ENCODE data around the gene PTCHD1.

Gene PTCHD1

DNA sequence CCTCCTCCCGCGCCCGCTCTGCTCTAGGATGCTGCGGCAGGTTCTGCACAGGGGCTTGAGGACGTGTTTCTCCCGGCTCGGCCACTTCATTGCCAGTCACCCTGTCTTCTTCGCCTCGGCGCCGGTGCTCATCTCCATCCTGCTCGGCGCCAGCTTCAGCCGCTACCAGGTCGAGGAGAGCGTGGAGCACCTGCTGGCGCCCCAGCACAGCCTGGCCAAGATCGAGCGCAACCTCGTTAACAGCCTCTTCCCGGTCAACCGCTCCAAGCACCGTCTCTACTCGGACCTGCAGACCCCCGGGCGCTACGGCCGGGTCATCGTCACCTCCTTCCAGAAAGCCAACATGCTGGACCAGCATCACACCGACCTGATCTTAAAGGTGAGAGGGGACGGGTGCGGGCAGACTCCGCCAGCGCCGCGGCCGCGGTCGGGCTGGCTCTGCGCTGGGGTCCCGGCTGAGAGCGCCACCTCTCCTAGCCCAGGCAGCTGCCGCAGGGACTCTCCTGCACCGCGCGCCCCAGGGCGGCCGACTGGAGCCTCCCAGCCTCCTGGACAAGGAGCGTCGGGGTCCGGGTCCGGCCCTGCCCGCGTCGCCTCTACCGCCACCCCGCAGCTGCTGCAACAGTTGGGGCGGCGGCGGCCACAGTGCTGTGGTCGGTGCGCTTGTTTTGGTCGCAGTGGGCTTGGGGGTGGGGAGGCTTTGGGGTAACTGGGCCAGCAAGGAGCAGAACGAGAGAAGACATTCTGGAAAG lies at the start of gene PTCHD1:
Gene PTCHD1, plus strand, starts transcription at position 2 of the 752 bp plus-strand sequence. Its CDS starts 27 bp downstream, at position 29.
- no peak for DNase-seq

GRCh38 chrX:23286731-23287130 lies 47.9 kb upstream of the PTCHD1 start:
- DNase-seq, result no peak

GRCh38 chrX:23287191-23287725 lies 47.4 kb upstream of the PTCHD1 start:
- no peak for DNase-seq

- DNase-seq, result no peak
Measured at GRCh38 chrX:23292354-23292987, 42.2 kb upstream of the PTCHD1 start.

GRCh38 chrX:23292988-23293651 lies 41.5 kb upstream of the PTCHD1 start:
- DNase-seq, result no peak

DNA sequence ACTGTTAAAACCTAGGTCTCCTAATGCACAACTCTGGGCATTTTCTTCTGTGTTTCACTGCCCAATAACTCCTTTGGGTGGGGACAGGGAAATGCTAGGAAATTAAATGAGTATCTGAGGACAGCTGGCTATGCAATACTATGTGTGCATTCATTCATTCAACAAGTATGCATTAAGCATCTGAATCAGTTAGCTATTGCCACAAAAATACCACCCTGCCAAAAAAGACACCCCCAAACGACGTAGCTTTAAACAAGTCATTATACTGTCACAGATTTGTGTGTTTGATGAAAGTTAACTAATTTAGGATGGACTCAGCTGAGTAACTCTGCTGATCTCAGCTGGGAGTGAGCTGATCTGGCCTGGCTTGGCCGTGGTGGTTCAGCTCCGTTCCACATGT lies 29.8 kb upstream of the PTCHD1 start:
- no peak for DNase-seq

GRCh38 chrX:23311731-23312130 lies 22.9 kb upstream of the PTCHD1 start:
- no peak for DNase-seq

- no peak for DNase-seq
Measured at GRCh38 chrX:23312136-23312535, 22.5 kb upstream of the PTCHD1 start.

GRCh38 chrX:23317799-23318724 lies 16.6 kb upstream of the PTCHD1 start:
- DNase-seq, result peak; percentile 1

- no peak for DNase-seq
Measured at GRCh38 chrX:23327104-23327503, 7.5 kb upstream of the PTCHD1 start.

DNA sequence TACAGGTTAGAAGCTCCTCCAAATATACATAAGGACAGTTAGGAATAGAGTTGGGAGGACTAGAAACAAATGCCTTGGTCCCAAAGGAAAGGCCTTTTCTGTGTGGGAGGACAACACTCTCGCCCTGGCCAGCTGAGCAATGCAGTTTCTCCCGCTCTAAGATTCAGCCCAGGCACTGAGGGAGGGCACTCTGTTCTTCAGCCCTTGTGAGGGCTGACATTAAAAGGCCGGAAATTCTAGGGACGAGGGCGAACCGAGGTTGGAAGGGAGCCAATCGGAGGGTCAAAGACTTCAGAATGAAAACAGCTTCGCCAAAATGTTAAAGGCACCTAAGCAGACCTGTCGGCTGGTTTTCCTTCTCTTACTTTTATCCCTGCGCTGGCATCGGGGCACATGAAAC lies 2.9 kb upstream of the PTCHD1 start:
- no peak for DNase-seq

DNA sequence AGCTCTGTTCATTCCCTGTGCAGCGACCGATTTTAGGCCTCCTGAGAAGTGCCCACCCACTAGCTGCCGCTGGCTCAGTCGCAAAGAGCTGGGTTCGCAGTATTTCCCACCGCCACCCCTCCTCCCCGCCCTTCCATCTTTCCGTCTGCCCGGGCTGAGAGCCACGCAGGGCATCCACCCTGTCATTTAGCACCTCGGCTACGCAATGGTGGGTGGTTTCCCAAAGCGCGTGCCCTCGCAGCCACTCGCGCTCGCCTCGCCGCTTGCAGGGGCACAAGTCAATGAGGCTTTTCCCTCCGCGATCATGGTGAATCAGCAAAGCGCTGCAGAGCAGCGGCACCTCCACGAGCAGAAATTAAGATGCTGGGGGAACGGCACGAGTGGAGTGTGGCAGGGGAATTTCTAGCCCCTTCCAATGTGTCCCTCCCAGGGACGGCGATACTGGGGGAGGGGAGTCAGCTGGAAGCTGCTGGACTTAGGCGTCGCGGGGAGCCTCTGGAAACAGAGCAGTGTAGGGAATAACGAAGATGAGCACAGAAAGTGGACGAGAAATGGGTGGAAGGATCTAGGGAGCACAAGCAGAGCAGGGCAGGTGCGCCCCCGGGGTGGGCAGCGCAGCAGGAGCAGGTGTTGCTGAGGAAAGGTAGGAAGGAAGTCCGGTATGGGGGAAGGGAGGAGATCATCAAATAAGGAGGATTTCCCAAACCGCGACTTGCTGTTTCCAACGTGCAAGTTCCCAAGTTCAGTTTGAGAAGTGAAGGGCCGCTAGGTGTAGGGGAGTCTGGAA lies 2.4 kb upstream of the PTCHD1 start:
- DNase-seq, result no peak

DNA sequence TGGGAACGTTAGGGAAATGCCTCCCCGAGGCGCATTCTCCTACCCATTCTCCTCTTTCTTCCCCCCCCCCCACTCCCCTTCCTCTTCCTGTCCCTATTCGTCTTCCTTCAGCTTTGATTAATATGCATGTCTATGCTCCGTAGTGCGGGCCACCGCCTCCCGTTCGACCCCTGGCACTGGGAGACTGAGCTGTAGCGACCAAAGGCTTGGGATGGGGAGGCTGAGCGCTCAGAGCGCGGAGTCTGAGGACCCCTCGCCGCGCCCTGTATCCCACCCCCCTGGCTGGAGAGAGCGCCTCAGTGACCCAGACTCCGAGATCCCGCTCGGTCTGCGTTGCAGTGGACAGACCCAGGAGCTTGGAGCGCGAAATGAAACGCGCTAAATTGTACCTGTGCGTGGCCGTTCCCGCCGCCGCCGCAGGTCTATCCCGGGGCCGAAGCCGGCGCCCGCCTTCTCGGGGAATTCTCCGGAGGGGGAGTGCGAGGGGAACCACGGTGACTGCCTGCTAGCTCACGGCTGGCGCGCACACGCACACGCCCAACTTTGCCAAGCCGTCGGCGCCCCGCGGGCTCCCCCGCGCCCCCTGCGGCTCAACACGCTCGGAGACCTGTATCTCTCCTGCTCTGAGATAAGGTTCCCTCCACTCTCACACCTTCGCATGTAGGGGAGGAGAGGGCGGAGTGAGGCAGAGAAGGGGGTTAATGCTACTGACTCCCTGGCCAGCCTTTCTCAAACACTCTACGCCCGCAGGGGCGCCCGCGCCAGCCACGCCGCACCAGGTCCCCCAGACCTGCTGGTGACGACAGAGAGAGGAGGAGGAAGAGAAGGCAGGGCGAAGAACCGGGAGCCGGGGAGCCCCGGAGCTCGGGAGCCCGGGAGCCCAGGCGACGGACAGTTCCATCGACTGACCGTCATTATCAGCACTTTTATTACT lies 1.5 kb upstream of the PTCHD1 start:
- no peak for DNase-seq

DNA sequence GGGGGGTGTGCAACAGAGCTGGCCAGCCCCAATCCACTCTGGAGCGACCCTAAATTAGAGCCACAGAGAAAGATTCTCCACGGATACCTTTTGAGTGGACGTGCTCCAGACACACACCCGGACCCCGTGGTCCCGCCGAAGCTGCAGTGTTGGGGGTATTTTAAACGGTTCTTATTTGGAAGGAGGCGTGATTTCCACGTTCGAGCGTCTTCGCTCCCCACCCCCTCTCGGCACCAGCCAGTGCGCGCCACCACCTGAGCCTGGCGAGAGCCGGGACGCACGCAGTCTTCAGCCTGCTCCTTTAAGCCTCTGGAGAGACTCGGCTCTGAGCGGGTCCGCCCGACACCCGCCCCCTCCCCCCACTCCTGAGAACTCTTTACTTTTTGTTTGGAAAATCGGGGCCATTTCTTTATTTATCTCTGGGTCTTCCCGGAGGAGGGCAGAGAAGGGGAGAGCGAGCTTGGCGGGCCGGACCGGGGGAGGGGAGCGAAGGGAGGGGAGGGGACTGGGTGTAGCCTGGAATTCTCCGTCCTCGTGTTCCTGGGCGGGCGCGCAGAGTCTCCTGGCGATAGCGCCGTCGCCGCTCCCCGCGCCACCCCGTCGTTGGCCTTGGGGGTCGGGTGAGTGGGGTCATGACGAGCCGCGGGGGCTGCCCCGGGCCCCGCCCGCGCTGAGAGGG lies 668 bp upstream of the PTCHD1 start:
- DNase-seq, result no peak

DNA sequence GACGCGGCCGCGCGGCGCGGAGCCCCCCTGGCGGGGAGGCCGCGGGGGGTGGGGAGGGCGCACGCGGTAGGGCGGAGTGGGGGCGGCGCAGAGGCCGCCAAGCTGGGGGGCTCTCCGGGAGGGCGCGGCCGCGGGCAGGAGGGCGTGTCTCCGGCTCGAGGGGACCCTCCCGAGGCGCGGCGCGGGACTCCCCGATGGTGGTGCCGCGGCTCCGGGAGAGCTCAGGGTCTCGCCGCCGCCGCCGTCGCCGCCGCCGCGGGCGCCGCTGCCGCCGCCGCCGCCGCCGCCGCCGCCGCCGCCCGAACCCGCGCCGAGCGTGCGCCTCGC lies 165 bp upstream of the PTCHD1 start:
- no peak for DNase-seq

- no peak for DNase-seq
Measured at GRCh38 chrX:23338334-23338733, 3.7 kb downstream of the PTCHD1 start.

DNA sequence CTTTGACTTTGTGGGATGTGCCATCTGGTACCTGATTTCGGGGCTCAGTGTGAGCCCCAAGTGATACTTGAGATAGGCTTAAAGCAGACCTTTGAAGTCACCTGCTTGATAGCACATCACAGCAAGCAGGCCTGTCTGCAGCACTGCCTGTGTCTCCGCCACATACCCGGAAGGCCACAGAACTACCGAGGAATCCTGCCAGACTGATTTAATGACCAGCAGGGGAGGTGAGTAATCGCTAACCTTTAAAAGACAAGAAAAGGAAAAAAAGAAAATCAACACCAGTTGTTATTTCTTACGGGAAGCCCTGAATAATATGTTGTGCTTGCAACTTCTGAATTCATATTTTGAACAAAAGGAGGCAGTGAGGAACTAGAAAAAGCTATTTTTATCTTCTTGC lies 6.8 kb downstream of the PTCHD1 start:
- DNase-seq, result no peak

GRCh38 chrX:23344238-23344903 lies 9.7 kb downstream of the PTCHD1 start:
- no peak for DNase-seq

DNA sequence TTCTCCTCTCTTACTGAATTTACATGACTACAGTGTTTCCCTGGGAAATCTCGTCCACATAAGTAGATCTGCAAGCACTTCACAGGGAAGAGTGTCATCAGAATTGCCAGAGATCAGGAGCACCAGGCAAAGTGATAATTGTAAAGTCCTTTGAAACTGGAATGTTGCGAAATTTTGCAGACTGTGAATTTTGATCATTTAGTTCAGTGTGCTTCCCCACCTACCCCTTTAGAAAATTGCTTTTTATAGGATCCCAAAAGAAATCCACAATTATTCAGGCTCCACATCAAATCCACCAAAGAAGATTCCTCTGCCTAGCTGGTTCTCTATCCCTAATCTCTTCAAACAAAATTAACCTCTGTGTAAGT lies 10.2 kb downstream of the PTCHD1 start:
- DNase-seq, result no peak

DNA sequence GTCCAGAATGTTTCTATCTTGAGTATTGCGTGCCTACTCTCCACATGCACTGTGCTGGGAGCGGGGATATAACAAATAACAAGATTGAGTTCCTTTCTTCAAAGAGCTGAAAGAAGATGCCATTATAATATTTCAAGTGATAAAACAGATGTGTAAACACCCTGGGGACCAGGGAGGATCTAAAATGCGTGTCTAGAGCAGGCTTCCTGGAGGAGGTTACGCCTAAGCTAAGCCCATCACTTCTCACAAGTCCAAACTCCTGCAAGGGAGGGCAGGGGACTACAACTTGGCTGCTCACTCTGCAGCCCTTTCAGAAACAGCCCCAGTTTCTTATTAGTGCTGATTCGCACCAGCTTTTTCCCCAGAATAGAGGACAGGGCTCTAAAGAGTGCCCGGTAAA lies 21.5 kb downstream of the PTCHD1 start:
- no peak for DNase-seq
